ENCODE data around the gene SPEM3.

DNA sequence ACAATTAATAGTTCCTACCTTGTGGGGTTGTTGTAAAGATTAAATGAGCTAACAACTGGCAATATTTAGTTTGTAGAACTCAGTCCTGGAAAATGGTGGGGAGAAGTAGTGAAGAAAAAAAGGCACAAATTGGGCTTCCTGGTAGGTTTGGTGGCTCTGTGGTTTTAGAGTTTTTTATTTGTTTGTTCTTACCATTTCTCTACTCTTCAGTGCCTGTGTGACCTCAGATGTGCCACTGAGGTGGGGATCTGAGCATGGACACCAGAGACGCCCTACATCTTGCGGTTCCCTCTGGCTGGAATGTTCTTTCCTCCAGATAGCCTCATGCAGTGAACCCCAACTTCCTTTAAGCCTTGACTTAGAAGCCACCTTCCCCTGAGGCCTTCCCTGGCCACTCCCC lies 43.1 kb downstream of the SPEM3 start:
- TF ChIP-seq POLR2A (IDR thresholded peaks at IDR 0.05) (no peak), POLR2AphosphoS5 (IDR thresholded peaks at IDR 0.05; ENCODE audit: insufficient read depth in 1 of 2, low read depth in 1 of 2) (no peak)
- TF ChIP-seq, protein P1, sequence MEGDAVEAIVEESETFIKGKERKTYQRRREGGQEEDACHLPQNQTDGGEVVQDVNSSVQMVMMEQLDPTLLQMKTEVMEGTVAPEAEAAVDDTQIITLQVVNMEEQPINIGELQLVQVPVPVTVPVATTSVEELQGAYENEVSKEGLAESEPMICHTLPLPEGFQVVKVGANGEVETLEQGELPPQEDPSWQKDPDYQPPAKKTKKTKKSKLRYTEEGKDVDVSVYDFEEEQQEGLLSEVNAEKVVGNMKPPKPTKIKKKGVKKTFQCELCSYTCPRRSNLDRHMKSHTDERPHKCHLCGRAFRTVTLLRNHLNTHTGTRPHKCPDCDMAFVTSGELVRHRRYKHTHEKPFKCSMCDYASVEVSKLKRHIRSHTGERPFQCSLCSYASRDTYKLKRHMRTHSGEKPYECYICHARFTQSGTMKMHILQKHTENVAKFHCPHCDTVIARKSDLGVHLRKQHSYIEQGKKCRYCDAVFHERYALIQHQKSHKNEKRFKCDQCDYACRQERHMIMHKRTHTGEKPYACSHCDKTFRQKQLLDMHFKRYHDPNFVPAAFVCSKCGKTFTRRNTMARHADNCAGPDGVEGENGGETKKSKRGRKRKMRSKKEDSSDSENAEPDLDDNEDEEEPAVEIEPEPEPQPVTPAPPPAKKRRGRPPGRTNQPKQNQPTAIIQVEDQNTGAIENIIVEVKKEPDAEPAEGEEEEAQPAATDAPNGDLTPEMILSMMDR (IDR thresholded peaks at IDR 0.05) = no peak

Data from vagina (tissue), 2 donors.